Measurements from ENCODE around the gene GRPEL1. TPM values are rescaled to one million over a fixed set of nuclear protein-coding genes. Genes with fewer than 3 reads are reported as not detected.

GRPEL1 gene
- total RNA-seq, 1 experiment from 2014 or later: 49.9 TPM

- peaks cover 34% of the 10 kb centered on the region for H3K79me2 ChIP-seq (ENCODE audit: low read depth)
- H3K27me3 ChIP-seq (ENCODE audit: insufficient read depth, low read depth): no peaks in the 10 kb centered on the region
- no peaks in the 10 kb centered on the region for H3K9me3 ChIP-seq (ENCODE audit: insufficient read depth, low read depth)
- intact Hi-C loops (cut with micrococcal nuclease; ENCODE audit: unreplicated experiment): no loop called here
- peaks cover 22% of the 10 kb centered on the region; the same call in 1 of the 2 replicates for H3F3A ChIP-seq (ENCODE audit: insufficient read depth, low read depth)
- no peak overlapping the region for H3K4me2 ChIP-seq
- POLR2A ChIA-PET (ENCODE audit: unreplicated experiment): no interaction called here
- no peak overlapping the region for H2AFZ ChIP-seq
- peaks cover 10% of the 10 kb centered on the region for H3K4me1 ChIP-seq (replicated peaks; ENCODE audit: insufficient read depth)
- DNase-seq: no peak
- H4K20me1 ChIP-seq (ENCODE audit: insufficient read depth): peaks cover 40% of the 10 kb centered on the region
- H3K4me3 ChIP-seq: no peak overlapping the region
- CTCF ChIA-PET: no interaction called here
- BruUV-seq (replicated peaks): no TSS peak
- no peak overlapping the region for H3K27ac ChIP-seq
- H3K36me3 ChIP-seq (ENCODE audit: low read depth): peaks cover 8% of the 10 kb centered on the region; the same call in 1 of the 2 replicates
- H3K9me2 ChIP-seq (ENCODE audit: insufficient read depth): no peaks in the 10 kb centered on the region
- TF ChIP-seq CTCF (conservative IDR thresholded peaks at IDR 0.05) (no peak), EZH2 (IDR thresholded peaks at IDR 0.05; ENCODE audit: low read depth) (no peak)
These were observed 4.5 kb downstream of the GRPEL1 start for GRCh38 chr4:7063362-7063761.

DNA sequence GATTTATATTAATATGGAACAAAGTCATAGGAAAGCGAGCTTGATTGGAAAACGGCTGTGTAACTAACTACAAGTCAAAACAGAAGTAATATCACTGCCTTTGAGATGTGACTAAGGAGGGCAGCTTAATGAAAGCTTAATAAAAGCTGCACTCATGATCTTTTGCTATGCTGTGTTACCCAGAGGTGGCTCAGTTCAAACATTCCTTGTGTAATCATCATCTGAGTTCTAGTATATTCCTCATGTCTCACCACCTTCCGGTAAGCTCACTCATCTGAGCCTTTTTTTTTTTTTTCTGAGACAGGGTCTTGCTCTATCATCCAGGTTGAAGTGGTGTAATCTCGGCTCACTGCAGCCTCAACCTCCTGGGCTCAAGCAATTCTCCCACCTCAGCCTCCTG lies 5.0 kb downstream of the GRPEL1 start:
- Histone ChIP-seq H3K4me2 (no peak overlapping the region), H3K9me2 (ENCODE audit: insufficient read depth) (no peaks in the 10 kb centered on the region), H3K4me3 (no peak overlapping the region), H3K9me3 (ENCODE audit: insufficient read depth, low read depth) (no peaks in the 10 kb centered on the region), H3K4me1 (replicated peaks; ENCODE audit: insufficient read depth) (peaks cover 10% of the 10 kb centered on the region), H3K36me3 (ENCODE audit: low read depth) (peaks cover 8% of the 10 kb centered on the region; the same call in 1 of the 2 replicates), H3K27ac (no peak overlapping the region), H4K20me1 (ENCODE audit: insufficient read depth) (peaks cover 40% of the 10 kb centered on the region), H3K79me2 (ENCODE audit: low read depth) (peaks cover 34% of the 10 kb centered on the region), H2AFZ (no peak overlapping the region), H3F3A (ENCODE audit: insufficient read depth, low read depth) (peaks cover 22% of the 10 kb centered on the region; the same call in 1 of the 2 replicates), H3K27me3 (ENCODE audit: insufficient read depth, low read depth) (no peaks in the 10 kb centered on the region)
- ChIA-PET POLR2A (ENCODE audit: unreplicated experiment) (no interaction called here), CTCF (no interaction called here)
- no peak for DNase-seq
- no peak for TF ChIP-seq EZH2 (IDR thresholded peaks at IDR 0.05; ENCODE audit: low read depth)
- TF ChIP-seq CTCF (conservative IDR thresholded peaks at IDR 0.05): no peak
- intact Hi-C loops (cut with micrococcal nuclease; ENCODE audit: unreplicated experiment): no loop called here
- BruUV-seq (replicated peaks): no TSS peak

- Histone ChIP-seq H3K27ac (no peak overlapping the region), H3K4me2 (no peak overlapping the region), H3F3A (ENCODE audit: insufficient read depth, low read depth) (peaks cover 22% of the 10 kb centered on the region; the same call in 1 of the 2 replicates), H3K4me1 (replicated peaks; ENCODE audit: insufficient read depth) (peaks cover 9% of the 10 kb centered on the region), H2AFZ (no peak overlapping the region), H3K27me3 (ENCODE audit: insufficient read depth, low read depth) (no peaks in the 10 kb centered on the region), H3K79me2 (ENCODE audit: low read depth) (peaks cover 24% of the 10 kb centered on the region), H3K4me3 (no peak overlapping the region), H3K36me3 (ENCODE audit: low read depth) (peaks cover 8% of the 10 kb centered on the region; the same call in 1 of the 2 replicates), H3K9me3 (ENCODE audit: insufficient read depth, low read depth) (no peaks in the 10 kb centered on the region), H3K9me2 (ENCODE audit: insufficient read depth) (no peaks in the 10 kb centered on the region), H4K20me1 (ENCODE audit: insufficient read depth) (peaks cover 38% of the 10 kb centered on the region)
- ChIA-PET CTCF (no interaction called here), POLR2A (ENCODE audit: unreplicated experiment) (interaction anchor here (0.6 kb wide), 1 partner anchor 737 kb away, joined by 3 read pairs; no protein-coding TSS in a partner anchor)
- BruUV-seq (replicated peaks): no TSS peak
- no peak for DNase-seq
- TF ChIP-seq CTCF (conservative IDR thresholded peaks at IDR 0.05) (no peak), EZH2 (IDR thresholded peaks at IDR 0.05; ENCODE audit: low read depth) (no peak)
- intact Hi-C loops (cut with micrococcal nuclease; ENCODE audit: unreplicated experiment): no loop called here
These were observed 6.0 kb downstream of the GRPEL1 start for GRCh38 chr4:7061815-7062214.
